SK-N-MC (cell line): Measurements from ENCODE around the gene PCDHA12.
"Not testable (repeated sequence)": the region's sequence is repeated elsewhere in the genome, so short reads cannot be mapped to it uniquely, and the experiment has no call there.

Source experiments
- EZH2 ChIP-seq: fragments of 200-600 bp; sonication (generic); IDR thresholded peaks from one replicate; pipeline ENCODE4 v1.6.1; 2017; ENCODE audit warnings: antibody characterized with exemption
- POLR2AphosphoS5 ChIP-seq: IDR thresholded peaks from 2 replicates; pipeline ENCODE4 v1.6.1; 2012; ENCODE audit warnings: mild to moderate bottlenecking, low read depth, low read length, borderline replicate concordance

DNA sequence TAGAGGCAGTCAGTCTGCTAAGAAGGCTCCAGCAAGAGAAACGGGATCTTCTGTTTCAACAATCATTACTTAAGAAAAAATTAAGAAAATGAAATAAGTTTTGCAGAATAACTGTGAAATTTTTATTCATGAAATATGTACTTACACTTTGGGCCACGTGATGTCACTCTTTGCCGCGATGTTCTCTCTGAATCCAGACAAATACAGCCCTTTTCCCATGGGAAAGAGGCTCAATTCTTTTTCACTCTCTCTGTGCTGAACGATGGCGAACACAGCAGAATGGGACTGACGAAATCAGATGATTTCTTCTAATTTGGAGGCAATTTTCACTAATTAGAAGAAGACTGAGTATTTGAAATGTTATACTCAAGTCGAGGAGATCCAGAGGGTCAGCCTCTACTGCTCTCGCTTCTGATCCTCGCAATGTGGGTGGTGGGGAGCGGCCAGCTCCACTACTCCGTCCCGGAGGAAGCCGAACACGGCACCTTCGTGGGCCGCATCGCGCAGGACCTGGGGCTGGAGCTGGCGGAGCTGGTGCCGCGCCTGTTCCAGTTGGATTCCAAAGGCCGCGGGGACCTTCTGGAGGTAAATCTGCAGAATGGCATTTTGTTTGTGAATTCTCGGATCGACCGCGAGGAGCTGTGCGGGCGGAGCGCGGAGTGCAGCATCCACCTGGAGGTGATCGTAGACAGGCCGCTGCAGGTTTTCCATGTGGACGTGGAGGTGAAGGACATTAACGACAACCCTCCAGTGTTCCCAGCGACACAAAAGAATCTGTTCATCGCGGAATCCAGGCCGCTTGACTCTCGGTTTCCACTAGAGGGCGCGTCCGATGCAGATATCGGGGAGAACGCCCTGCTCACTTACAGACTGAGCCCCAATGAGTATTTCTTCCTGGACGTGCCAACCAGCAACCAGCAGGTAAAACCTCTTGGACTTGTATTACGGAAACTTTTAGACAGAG lies 26.7 kb upstream of the PCDHA12 start, which contains the start of gene PCDHA9:
- TF ChIP-seq POLR2AphosphoS5, EZH2: not testable (repeated sequence)
